WI38 (cell line): ENCODE results near the gene AFF3.
A peak's percentile ranks its signal among the peaks of the same experiment; 100 is the strongest.

ENCODE experiments used
- H3K4me3 ChIP-seq: 2 replicates; pipeline ENCODE4 v1.5.1; 2011; ENCODE audit warnings: low read depth, mild to moderate bottlenecking, control low read depth, low read length
- CTCF ChIP-seq: IDR thresholded peaks from 2 replicates; pipeline ENCODE4 v1.5.1; 2012; ENCODE audit warnings: low read depth, mild to moderate bottlenecking, control low read depth, low read length

The AFF3 gene

GRCh38 chr2:99565227-99565626 is 577.2 kb downstream of the AFF3 start:
- no peak for TF ChIP-seq CTCF
- H3K4me3 ChIP-seq, result no peak overlapping the region

GRCh38 chr2:99562516-99562915 is 579.9 kb downstream of the AFF3 start:
- no peak for TF ChIP-seq CTCF
- no peak overlapping the region for H3K4me3 ChIP-seq

GRCh38 chr2:99561804-99562203 is 580.6 kb downstream of the AFF3 start:
- no peak for TF ChIP-seq CTCF
- H3K4me3 ChIP-seq, result no peak overlapping the region

- TF ChIP-seq CTCF, result peak; percentile 92
- H3K4me3 ChIP-seq, result no peak overlapping the region
These were observed 583.2 kb downstream of the AFF3 start for GRCh38 chr2:99559075-99559662.

DNA sequence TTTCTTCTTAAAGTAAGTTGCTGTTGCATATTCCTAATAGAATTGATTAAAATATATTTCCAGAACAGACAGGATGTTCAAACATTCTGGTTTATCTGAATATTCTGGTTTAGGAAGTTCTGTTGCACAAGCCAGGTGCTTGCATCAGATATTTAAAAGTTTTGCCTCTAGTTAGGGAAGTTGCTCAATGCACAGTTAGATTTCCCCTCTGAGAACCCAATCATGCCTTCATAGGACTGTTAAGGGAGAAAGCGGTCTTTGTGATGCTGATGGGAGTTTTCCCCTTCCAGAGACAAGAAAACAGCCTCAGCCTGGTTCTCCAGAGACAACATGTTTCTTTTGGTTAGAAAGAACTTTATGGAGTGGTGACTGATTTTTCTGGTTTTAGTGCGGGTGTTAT is 587.0 kb downstream of the AFF3 start:
- no peak for TF ChIP-seq CTCF
- no peak overlapping the region for H3K4me3 ChIP-seq

GRCh38 chr2:99554871-99555270 is 587.5 kb downstream of the AFF3 start:
- TF ChIP-seq CTCF, result no peak
- no peak overlapping the region for H3K4me3 ChIP-seq

- TF ChIP-seq CTCF, result no peak
- H3K4me3 ChIP-seq, result no peak overlapping the region
These were observed 588.2 kb downstream of the AFF3 start for GRCh38 chr2:99554238-99554637.
